HFFc6 (cell line): Measurements from ENCODE around the gene LTBP2. TPM values are rescaled to one million over a fixed set of nuclear protein-coding genes. Genes with fewer than 3 reads are reported as not detected.
A peak's percentile ranks its signal among the peaks of the same experiment; 100 is the strongest.

ENCODE experiments used
- DNase-seq: peaks from one replicate; pipeline ENCODE4 v3.0.0-alpha.2; 2018
- H3K27ac Mint-ChIP-seq: 2 replicates; pipeline ENCODE4 v1.8.0; 2020; ENCODE audit warnings: mild to moderate bottlenecking, mixed read lengths
- H3K27me3 Mint-ChIP-seq: 2 replicates; pipeline ENCODE4 v1.8.0; 2021; ENCODE audit warnings: mild to moderate bottlenecking, moderate library complexity, mixed read lengths; ENCODE audit not compliant: insufficient read depth
- H3K36me3 Mint-ChIP-seq: 2 replicates; pipeline ENCODE4 v1.8.0; 2021; ENCODE audit warnings: low read depth, mixed read lengths
- H3K4me1 Mint-ChIP-seq: 2 replicates; pipeline ENCODE4 v1.8.0; 2020; ENCODE audit warnings: low read depth, mixed read lengths
- H3K4me3 Mint-ChIP-seq: 2 replicates; pipeline ENCODE4 v1.8.0; 2020; ENCODE audit warnings: mild to moderate bottlenecking, moderate library complexity, mixed read lengths
- H3K9me3 Mint-ChIP-seq: 2 replicates; pipeline ENCODE4 v1.8.0; 2020; ENCODE audit warnings: mild to moderate bottlenecking, mixed read lengths
- CTCF ChIP-seq: fragments of 200-600 bp; sonication (generic); IDR thresholded peaks from 2 replicates; pipeline ENCODE4 v1.5.0; 2021; ENCODE audit warnings: antibody characterized with exemption, mild to moderate bottlenecking
- total RNA-seq, 6 experiments: library from RNA; stranded (reverse); fragmentation: NEBNext Ultra II Directional; extraction: Animal tissue kit (Norgen Biotek cat#: 25700); gene quantifications; 2 replicates in 1 of 6; 3 replicates in 5 of 6; pipeline ENCODE4 v1.2.3, GENCODE V29; 2021

The LTBP2 gene
- total RNA-seq, 6 experiments from 2014 or later: 109 to 165 (median 120) TPM

GRCh38 chr14:74483321-74483720 lies 128.7 kb downstream of the LTBP2 start:
- no peak for DNase-seq
- no peak for TF ChIP-seq CTCF
- Mint-ChIP-seq H3K27me3 (no peaks in the 10 kb centered on the region; the same call in 1 of the 2 replicates), H3K36me3 (no peaks in the 10 kb centered on the region), H3K4me1 (peaks cover 43% of the 10 kb centered on the region), H3K4me3 (no peak overlapping the region), H3K27ac (no peak overlapping the region), H3K9me3 (no peaks in the 10 kb centered on the region)

GRCh38 chr14:74482571-74482970 lies 129.5 kb downstream of the LTBP2 start:
- TF ChIP-seq CTCF: no peak
- H3K4me1 Mint-ChIP-seq: peaks cover 35% of the 10 kb centered on the region
- H3K9me3 Mint-ChIP-seq: no peaks in the 10 kb centered on the region
- H3K4me3 Mint-ChIP-seq: no peak overlapping the region
- H3K36me3 Mint-ChIP-seq: no peaks in the 10 kb centered on the region
- DNase-seq: no peak
- no peak overlapping the region for H3K27ac Mint-ChIP-seq
- H3K27me3 Mint-ChIP-seq: no peaks in the 10 kb centered on the region; the same call in 1 of the 2 replicates

GRCh38 chr14:74480046-74480445 lies 132.0 kb downstream of the LTBP2 start:
- no peak for DNase-seq
- no peak for TF ChIP-seq CTCF
- H3K4me1 Mint-ChIP-seq: peaks cover 36% of the 10 kb centered on the region
- no peak overlapping the region for H3K4me3 Mint-ChIP-seq
- no peaks in the 10 kb centered on the region for H3K36me3 Mint-ChIP-seq
- no peaks in the 10 kb centered on the region; the same call in 1 of the 2 replicates for H3K27me3 Mint-ChIP-seq
- H3K9me3 Mint-ChIP-seq: no peaks in the 10 kb centered on the region
- no peak overlapping the region; the same call in 1 of the 2 replicates for H3K27ac Mint-ChIP-seq

- H3K4me1 Mint-ChIP-seq: peaks cover 37% of the 10 kb centered on the region
- peak; percentile 24 for DNase-seq
- peak; percentile 90 for TF ChIP-seq CTCF
- H3K9me3 Mint-ChIP-seq: no peaks in the 10 kb centered on the region
- H3K27me3 Mint-ChIP-seq: no peaks in the 10 kb centered on the region; the same call in 1 of the 2 replicates
- no peak overlapping the region for H3K27ac Mint-ChIP-seq
- no peak overlapping the region for H3K4me3 Mint-ChIP-seq
- H3K36me3 Mint-ChIP-seq: no peaks in the 10 kb centered on the region
Observed at GRCh38 chr14:74478996-74479635, 132.9 kb downstream of the LTBP2 start.

- DNase-seq: no peak
- H3K9me3 Mint-ChIP-seq: no peaks in the 10 kb centered on the region
- H3K36me3 Mint-ChIP-seq: no peaks in the 10 kb centered on the region
- H3K27me3 Mint-ChIP-seq: no peaks in the 10 kb centered on the region; the same call in 1 of the 2 replicates
- peak overlapping the region; percentile 86 for H3K27ac Mint-ChIP-seq
- H3K4me3 Mint-ChIP-seq: no peak overlapping the region
- peaks cover 28% of the 10 kb centered on the region for H3K4me1 Mint-ChIP-seq
- no peak for TF ChIP-seq CTCF
Observed at GRCh38 chr14:74476607-74477006, 135.4 kb downstream of the LTBP2 start.
